Measurements from ENCODE around the gene NUDCD3.

The NUDCD3 gene

DNA sequence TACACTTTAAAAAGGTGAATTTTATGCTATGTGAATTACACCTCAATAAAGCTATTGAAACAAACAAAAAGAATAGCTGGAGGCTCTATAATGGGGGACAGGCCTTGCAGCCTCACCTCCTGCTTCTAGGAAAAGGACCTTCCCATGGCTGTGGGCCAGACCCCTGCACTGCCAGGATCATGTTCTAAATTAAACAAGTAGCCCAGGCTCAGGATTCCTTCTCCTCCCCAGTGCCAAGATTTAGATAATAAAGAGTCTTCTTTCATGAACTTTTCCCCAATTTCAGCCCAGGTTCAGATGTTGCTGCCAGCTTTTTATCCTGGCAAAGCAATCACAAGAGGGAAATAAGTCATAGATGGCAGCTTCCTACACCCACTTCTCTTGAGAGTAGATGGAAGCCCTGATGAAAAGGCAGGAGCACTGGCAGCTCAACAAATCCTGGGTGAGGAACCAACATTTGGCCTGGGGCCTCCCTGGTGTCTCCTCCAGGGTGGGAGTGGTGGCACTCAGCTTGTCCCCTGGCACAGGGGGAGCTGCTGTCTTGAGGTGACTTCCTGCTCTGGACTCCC, 142.8 kb downstream of the NUDCD3 start:
- no peak for DNase-seq

DNA sequence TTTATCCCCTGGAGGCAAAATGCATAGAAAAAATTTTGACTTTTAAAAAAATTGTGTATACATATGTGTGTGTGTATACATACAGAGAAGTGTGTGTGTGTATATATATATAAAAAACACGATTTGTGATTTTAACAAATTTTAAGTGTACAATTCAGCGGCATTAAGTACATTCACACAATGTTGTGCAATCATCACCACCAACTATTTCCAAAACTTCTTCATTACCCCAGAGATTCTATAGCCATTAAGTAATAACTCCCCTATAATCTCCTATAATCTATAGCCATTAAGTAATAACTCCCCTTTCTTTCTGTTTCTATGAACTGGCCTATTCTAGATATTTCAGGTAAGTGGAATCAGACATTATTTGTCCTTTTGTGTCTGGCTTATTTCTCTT, 144.4 kb downstream of the NUDCD3 start:
- no peak for DNase-seq

DNA sequence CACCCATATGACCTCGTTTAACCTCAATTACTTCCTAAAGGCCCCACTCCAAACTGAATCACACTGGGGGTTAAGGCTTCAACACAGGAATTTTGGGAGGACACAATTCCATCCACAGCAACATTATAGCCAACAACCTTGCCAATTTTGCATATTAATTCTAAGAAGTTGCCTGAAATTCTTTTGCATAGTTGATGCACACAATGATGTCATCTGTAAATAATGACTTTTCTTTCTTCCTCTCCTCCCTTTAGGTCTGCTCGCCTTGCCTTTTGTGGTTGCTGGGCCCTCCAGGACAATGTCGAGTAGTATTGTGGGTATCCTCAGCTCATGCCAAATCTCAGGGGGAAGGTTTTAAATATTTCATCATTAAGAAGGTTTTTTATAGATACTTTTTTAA, 149.1 kb downstream of the NUDCD3 start:
- DNase-seq: no peak

DNA sequence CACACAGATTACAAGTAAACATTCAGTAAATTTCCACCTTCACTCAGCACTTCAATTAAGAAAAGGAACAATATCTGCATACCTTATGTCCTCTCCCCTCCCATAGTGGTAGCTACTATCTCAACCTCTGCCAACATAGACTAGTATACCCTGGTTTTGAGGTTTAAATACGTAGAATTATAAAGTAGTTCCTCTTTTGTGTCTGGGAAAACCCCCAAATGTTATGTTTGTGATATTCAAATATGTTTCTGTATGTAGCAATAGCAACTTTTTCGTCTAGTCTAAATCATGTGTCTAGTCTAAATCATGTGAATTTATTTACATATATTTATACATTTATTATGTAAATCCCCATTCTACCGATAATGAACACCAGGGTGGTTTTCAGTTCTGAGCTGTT, 151.9 kb downstream of the NUDCD3 start:
- no peak for DNase-seq

DNA sequence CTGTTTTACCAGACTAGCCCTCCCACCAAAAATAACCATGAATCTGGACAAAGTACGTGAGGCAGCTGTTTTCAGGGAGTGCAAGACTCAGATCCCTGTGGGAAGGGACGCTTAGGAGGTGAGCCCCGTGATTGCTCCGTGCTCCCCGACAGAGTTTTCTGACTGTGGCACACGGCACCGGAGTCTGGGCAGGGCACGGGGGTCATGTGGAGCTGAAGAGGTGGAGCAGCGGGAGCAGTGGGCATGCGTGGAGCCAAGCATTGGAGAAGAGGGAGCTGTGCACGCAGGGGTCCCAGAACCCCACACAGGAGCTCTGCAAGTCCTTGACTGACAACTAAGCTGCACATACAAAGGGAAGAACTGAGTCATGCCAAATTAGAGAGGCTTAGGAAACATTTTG, 154.0 kb downstream of the NUDCD3 start:
- DNase-seq: no peak

DNA sequence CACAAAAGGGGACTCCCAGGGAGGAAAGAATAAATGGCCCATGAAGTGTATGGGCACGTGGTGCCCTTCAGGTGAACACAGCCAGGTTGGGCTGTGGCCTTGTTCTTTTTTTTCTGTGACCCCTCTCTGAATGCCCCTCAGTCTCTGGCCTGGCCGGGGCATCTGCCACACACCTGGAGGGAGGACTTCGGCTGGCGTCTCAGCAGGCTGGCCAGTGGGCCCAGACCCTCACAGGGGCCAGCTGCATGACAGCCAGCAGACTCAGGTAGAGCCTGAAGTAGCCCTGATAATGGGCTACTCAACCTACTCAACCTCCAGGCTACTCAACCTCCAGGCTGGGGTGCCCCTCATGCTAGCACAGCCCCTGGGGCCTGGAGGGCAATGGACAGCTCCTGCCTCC, 155.3 kb downstream of the NUDCD3 start:
- DNase-seq: no peak

DNA sequence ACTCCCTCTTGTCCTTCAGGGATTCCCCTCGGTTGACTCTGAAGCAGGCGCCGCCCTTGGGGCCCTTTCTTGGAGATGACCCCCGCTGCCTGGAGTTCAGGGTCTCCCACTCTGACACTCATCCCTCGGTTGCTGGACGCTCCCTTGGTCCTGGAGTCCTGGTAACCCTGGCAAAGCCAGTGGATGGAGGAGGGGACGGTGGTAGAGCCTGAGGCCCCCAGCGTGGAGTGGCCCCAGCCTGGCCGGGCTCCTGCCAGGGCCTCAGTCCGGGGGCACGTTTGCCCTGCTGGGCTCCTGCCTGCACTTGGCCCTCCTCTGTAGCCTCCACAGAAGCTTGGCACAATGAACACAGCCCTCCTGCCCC, 155.7 kb downstream of the NUDCD3 start:
- DNase-seq: no peak

DNA sequence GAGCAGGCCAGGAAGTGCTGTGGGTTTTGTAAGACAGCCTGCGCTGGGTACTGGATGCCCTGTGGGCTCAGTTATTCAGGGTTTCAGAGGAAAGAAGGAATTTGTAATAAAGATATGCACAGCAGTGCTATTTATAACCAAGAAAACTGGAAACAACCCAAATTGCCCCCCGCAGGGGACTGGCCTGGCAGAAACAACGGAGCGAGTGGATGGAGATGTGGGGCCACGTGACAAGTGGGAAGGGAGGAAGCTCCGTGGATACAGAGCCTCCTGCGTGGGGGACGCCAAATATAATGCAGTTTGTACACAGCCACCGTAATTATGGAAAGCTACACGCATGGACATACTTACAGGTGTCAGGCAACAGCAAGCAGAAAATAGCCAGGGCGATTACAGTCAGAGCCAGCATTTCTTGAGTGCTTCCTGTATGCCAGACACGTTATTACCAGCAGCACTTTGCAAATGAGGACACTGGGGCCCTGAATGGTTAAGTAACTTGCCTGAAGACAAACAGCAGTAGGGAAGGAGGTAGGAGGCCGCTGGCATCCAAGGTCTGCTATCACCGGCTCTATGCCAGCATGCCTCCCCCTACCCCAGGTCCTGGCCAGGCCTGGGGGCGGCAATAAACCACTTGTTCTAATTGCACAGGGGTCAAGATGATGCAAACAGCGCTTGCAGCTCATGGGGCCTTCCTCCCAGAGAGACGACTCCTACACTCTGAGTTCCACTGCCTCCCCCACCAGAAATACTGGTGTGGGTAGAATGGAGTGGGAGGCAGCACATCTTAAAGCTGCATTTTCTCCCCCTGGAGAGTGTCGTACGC, 156.3 kb downstream of the NUDCD3 start:
- peak; percentile 71 for DNase-seq

DNA sequence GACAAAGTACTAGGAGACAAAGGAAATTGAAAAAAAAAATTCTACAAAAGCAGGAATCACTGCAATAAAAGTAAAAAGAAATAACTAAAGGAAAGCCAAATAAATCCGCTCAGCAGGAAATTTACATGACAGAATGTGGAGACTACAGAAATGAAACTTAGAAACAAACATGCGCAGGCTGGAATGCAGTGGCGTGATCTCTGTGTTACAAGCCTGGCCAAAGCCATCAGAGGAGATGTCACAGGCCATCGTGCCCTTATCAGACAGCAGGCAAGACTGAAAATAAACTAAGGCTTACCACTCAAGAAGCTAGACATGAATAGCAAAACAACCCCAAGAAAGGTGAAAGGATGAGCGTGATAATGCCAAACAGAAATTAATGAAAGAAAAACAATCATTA, 158.8 kb downstream of the NUDCD3 start:
- DNase-seq: no peak

DNA sequence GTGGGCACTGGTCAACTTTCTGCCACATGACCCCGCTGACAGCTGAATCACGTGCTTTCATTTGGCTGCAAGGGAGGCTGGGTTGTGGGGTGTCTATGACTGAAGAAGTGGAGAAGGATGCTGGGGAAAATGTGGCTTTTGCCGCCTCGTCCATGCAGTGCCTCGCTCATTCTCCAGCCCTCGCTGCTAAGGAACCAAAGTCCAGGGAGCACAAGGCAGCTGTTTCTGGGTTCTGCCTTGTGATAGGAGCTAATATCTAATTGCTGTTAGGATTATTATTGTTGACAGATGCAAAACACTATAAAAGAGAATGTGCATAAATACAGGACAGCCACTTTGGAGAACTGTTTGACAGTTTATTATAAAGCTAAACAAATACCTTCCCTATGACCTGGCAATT, 160.1 kb downstream of the NUDCD3 start:
- DNase-seq: no peak

DNA sequence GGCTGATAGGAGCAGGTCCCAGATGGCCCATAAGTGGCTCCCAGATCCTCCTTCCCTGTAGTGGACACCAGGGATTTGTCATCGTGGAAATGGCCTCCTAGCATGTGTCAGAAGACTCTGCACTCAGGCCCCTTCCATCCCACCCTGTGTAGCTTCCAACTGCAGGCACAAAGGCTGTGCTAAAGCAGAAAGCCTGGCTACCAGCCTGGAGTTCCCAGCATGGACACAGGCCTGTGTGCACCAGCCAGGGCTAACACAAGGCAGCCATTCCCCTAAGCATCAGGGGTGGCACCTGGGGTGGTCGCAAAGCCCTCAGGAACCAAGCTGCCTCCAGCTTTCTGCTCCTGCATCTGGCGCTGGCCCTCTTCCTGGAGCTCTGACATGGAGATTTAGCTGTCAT, 160.6 kb downstream of the NUDCD3 start:
- no peak for DNase-seq
